Neural cell (in vitro differentiated cells): ENCODE measurements around the gene RNF123. TPM values are rescaled to one million over a fixed set of nuclear protein-coding genes. Genes with fewer than 3 reads are reported as not detected.

ENCODE experiments used
- H2AFZ ChIP-seq: fragments of 200-600, 300-800 bp; sonication (generic), shearing (Covaris generic); 2 replicates; pipeline ENCODE4 v1.6.0; 2014; ENCODE audit warnings: low read depth, mild to moderate bottlenecking, antibody characterized with exemption, low read length, moderate library complexity
- H3F3A ChIP-seq: fragments of 200-600 bp; shearing (Covaris generic); 2 replicates; pipeline ENCODE4 v1.6.1; 2016; ENCODE audit warnings: mild to moderate bottlenecking, moderate library complexity, mixed read lengths, antibody characterized with exemption, low read length; ENCODE audit not compliant: insufficient read depth, poor library complexity, severe bottlenecking
- H3K27ac ChIP-seq: fragments of 200-600, 300-800 bp; sonication (generic), shearing (Covaris generic); 2 replicates; pipeline ENCODE4 v1.5.1; 2014; ENCODE audit warnings: mild to moderate bottlenecking, low read length, moderate library complexity
- H3K27me3 ChIP-seq: fragments of 300-800, 200-600 bp; sonication (generic), shearing (Covaris generic); 2 replicates; pipeline ENCODE4 v1.6.0; 2014; ENCODE audit warnings: mild to moderate bottlenecking, low read depth, low read length, moderate library complexity; ENCODE audit not compliant: insufficient read depth
- H3K36me3 ChIP-seq: fragments of 300-800, 200-600 bp; sonication (generic), shearing (Covaris generic); 2 replicates; pipeline ENCODE4 v1.5.1; 2014; ENCODE audit warnings: mild to moderate bottlenecking, antibody characterized with exemption, low read length, moderate library complexity; ENCODE audit not compliant: insufficient read depth
- H3K4me2 ChIP-seq: fragments of 300-800, 200-600 bp; sonication (generic), shearing (Covaris generic); 2 replicates; pipeline ENCODE4 v1.6.0; 2014; ENCODE audit warnings: mild to moderate bottlenecking, low read length
- H3K4me3 ChIP-seq: fragments of 300-800, 200-600 bp; sonication (generic), shearing (Covaris generic); 2 replicates; pipeline ENCODE4 v1.5.1; 2014; ENCODE audit warnings: mild to moderate bottlenecking, low read length, moderate library complexity
- H3K79me2 ChIP-seq: fragments of 200-600 bp; shearing (Covaris generic); replicated peaks from 2 replicates; pipeline ENCODE4 v1.6.0; 2014; ENCODE audit warnings: mild to moderate bottlenecking, low read length, moderate library complexity; ENCODE audit not compliant: insufficient read depth
- H3K9ac ChIP-seq: fragments of 300-800, 200-600 bp; sonication (generic), shearing (Covaris generic); 2 replicates; pipeline ENCODE4 v1.6.1; 2016; ENCODE audit warnings: mild to moderate bottlenecking, low read length, mixed read lengths
- H3K9me2 ChIP-seq: fragments of 200-600 bp; shearing (Covaris generic); 2 replicates; pipeline ENCODE4 v1.6.1; 2016; ENCODE audit warnings: mild to moderate bottlenecking, low read length, mixed read lengths; ENCODE audit not compliant: insufficient read depth
- H3K9me3 ChIP-seq: fragments of 200-600, 300-800 bp; sonication (generic), shearing (Covaris generic); 2 replicates; pipeline ENCODE4 v1.6.1; 2016; ENCODE audit warnings: mild to moderate bottlenecking, mixed run types, low read length, moderate library complexity, mixed read lengths
- H4K20me1 ChIP-seq: fragments of 200-600 bp; shearing (Covaris generic); 2 replicates; pipeline ENCODE4 v1.6.1; 2016; ENCODE audit warnings: mild to moderate bottlenecking, mixed run types; ENCODE audit not compliant: insufficient read depth
- EP300 ChIP-seq: fragments of 450-650 bp; conservative IDR thresholded peaks from 2 replicates; pipeline ENCODE4 v1.6.1; 2014; ENCODE audit warnings: antibody characterized with exemption, mild to moderate bottlenecking, moderate library complexity; ENCODE audit not compliant: poor library complexity, severe bottlenecking
- EZH2 ChIP-seq: fragments of 200-600, 300-800 bp; shearing (Covaris generic), sonication (generic); IDR thresholded peaks from 2 replicates; pipeline ENCODE4 v1.6.1; 2014; ENCODE audit warnings: antibody characterized with exemption, low read length, borderline replicate concordance, mild to moderate bottlenecking; ENCODE audit not compliant: insufficient read depth, poor library complexity, severe bottlenecking
- MXI1 ChIP-seq: fragments of 450-650 bp; conservative IDR thresholded peaks from 2 replicates; pipeline ENCODE4 v1.6.1; 2014; ENCODE audit warnings: antibody characterized with exemption, mild to moderate bottlenecking; ENCODE audit not compliant: poor library complexity, severe bottlenecking
- POLR2AphosphoS5 ChIP-seq: IDR thresholded peaks from 2 replicates; pipeline ENCODE4 v1.6.1; 2012
- RAD21 ChIP-seq: fragments of 450-650 bp; conservative IDR thresholded peaks from 2 replicates; pipeline ENCODE4 v1.6.1; 2014; ENCODE audit warnings: antibody characterized with exemption, mild to moderate bottlenecking, moderate library complexity
- SMC3 ChIP-seq: fragments of 450-650 bp; conservative IDR thresholded peaks from 2 replicates; pipeline ENCODE4 v1.6.1; 2014; ENCODE audit warnings: antibody characterized with exemption, mild to moderate bottlenecking, moderate library complexity; ENCODE audit not compliant: poor library complexity
- TAF1 ChIP-seq: IDR thresholded peaks from 2 replicates; pipeline ENCODE4 v1.6.1; 2012; ENCODE audit warnings: low read depth
- polyA plus RNA-seq: library from polyadenylated mRNA; depleted of rRNA; stranded (reverse); fragments of >200 nt; gene quantifications from 2 replicates; pipeline ENCODE4 v1.2.3, GENCODE V29; 2014
- TF ChIP-seq, protein P1 (sequence below): fragments of 450-650 bp; IDR thresholded peaks from 2 replicates; pipeline ENCODE4 v1.5.1; 2014; ENCODE audit warnings: antibody characterized with exemption, mild to moderate bottlenecking, moderate library complexity; ENCODE audit not compliant: poor library complexity, severe bottlenecking
- TF ChIP-seq, protein P2 (sequence below): IDR thresholded peaks from 2 replicates; pipeline ENCODE4 v1.6.1; 2012; ENCODE audit warnings: borderline replicate concordance

Gene RNF123
- polyA plus RNA-seq, 1 donor from 2014 or later = 27.4 TPM

GRCh38 chr3:49715611-49716121 is 26.3 kb downstream of the RNF123 start (continued):
- TF ChIP-seq, protein P1, sequence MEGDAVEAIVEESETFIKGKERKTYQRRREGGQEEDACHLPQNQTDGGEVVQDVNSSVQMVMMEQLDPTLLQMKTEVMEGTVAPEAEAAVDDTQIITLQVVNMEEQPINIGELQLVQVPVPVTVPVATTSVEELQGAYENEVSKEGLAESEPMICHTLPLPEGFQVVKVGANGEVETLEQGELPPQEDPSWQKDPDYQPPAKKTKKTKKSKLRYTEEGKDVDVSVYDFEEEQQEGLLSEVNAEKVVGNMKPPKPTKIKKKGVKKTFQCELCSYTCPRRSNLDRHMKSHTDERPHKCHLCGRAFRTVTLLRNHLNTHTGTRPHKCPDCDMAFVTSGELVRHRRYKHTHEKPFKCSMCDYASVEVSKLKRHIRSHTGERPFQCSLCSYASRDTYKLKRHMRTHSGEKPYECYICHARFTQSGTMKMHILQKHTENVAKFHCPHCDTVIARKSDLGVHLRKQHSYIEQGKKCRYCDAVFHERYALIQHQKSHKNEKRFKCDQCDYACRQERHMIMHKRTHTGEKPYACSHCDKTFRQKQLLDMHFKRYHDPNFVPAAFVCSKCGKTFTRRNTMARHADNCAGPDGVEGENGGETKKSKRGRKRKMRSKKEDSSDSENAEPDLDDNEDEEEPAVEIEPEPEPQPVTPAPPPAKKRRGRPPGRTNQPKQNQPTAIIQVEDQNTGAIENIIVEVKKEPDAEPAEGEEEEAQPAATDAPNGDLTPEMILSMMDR = no peak
- TF ChIP-seq EP300 = no peak

DNA sequence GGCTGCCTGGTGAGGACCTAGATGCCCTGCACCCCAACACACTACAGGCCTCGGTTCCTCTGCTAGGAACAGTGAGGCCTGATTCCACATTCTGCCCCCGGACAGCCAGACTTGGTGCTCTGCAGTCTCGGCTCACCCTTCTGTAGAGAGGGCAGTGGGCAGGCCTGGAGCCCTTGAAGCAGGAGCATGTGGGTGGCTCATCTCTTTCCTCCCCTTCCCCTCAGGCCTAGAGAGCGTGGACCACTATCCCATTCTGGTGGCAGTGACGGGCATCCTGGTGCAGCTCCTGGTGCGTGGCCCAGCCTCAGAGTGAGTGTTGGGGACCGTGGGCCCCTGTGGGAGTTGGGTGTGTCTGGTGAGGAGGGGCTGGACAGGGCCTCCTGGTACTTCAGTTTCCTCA is 26.8 kb downstream of the RNF123 start:
- no peaks in the 10 kb centered on the region for H3F3A ChIP-seq
- no peaks in the 10 kb centered on the region for H4K20me1 ChIP-seq
- TF ChIP-seq POLR2AphosphoS5 (no peak), RAD21 (no peak), TAF1 (no peak), EZH2 (no peak), SMC3 (no peak), EP300 (no peak), MXI1 (no peak)
- TF ChIP-seq, protein P2, sequence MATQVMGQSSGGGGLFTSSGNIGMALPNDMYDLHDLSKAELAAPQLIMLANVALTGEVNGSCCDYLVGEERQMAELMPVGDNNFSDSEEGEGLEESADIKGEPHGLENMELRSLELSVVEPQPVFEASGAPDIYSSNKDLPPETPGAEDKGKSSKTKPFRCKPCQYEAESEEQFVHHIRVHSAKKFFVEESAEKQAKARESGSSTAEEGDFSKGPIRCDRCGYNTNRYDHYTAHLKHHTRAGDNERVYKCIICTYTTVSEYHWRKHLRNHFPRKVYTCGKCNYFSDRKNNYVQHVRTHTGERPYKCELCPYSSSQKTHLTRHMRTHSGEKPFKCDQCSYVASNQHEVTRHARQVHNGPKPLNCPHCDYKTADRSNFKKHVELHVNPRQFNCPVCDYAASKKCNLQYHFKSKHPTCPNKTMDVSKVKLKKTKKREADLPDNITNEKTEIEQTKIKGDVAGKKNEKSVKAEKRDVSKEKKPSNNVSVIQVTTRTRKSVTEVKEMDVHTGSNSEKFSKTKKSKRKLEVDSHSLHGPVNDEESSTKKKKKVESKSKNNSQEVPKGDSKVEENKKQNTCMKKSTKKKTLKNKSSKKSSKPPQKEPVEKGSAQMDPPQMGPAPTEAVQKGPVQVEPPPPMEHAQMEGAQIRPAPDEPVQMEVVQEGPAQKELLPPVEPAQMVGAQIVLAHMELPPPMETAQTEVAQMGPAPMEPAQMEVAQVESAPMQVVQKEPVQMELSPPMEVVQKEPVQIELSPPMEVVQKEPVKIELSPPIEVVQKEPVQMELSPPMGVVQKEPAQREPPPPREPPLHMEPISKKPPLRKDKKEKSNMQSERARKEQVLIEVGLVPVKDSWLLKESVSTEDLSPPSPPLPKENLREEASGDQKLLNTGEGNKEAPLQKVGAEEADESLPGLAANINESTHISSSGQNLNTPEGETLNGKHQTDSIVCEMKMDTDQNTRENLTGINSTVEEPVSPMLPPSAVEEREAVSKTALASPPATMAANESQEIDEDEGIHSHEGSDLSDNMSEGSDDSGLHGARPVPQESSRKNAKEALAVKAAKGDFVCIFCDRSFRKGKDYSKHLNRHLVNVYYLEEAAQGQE = no peak
- TF ChIP-seq, protein P1 = no peak
- no peaks in the 10 kb centered on the region for H3K79me2 ChIP-seq
- H3K9ac ChIP-seq = no peak overlapping the region
- no peaks in the 10 kb centered on the region for H3K9me2 ChIP-seq
- H3K36me3 ChIP-seq = peaks cover 3% of the 10 kb centered on the region
- no peak overlapping the region for H3K27ac ChIP-seq
- no peaks in the 10 kb centered on the region for H3K27me3 ChIP-seq
- H3K4me2 ChIP-seq = no peak overlapping the region
- no peak overlapping the region for H2AFZ ChIP-seq
- H3K4me3 ChIP-seq = no peak overlapping the region
- H3K9me3 ChIP-seq = no peaks in the 10 kb centered on the region
